ENCODE results near the gene RAB11FIP2.
A peak's percentile ranks its signal among the peaks of the same experiment; 100 is the strongest.

The RAB11FIP2 gene

GRCh38 chr10:118046395-118047156 lies at the start of gene RAB11FIP2:
RAB11FIP2 (minus strand) TSS chr10:118046941; CDS start chr10:118046163, 778 bp downstream.
- Histone ChIP-seq H3K79me2 (no peaks in the 10 kb centered on the region), H3K9ac (no peak within 1 kb of the TSS), H3K4me1 (peaks cover 6% of the 10 kb centered on the region), H3K4me2 (ENCODE audit: low read length) (peak within 1 kb of the TSS; percentile 90), H3K27ac (peak within 1 kb of the TSS; percentile 83), H2AFZ (peak within 1 kb of the TSS; percentile 91), H3K4me3 (ENCODE audit: low read depth, low read length) (peak within 1 kb of the TSS; percentile 87), H3K27me3 (ENCODE audit: control insufficient read depth, insufficient read depth, low read length) (no peaks in the 10 kb centered on the region), H3K9me3 (ENCODE audit: control insufficient read depth, low read length) (no peaks in the 10 kb centered on the region), H3K36me3 (ENCODE audit: control insufficient read depth, insufficient read depth, low read length) (no peaks in the 10 kb centered on the region)
- TF ChIP-seq CTCF (IDR thresholded peaks at IDR 0.05) = peak; percentile 43

- Histone ChIP-seq H3K4me1 (no peaks in the 10 kb centered on the region), H2AFZ (no peak overlapping the region), H3K9me3 (ENCODE audit: control insufficient read depth, low read length) (no peaks in the 10 kb centered on the region), H3K27me3 (ENCODE audit: control insufficient read depth, insufficient read depth, low read length) (no peaks in the 10 kb centered on the region), H3K4me2 (ENCODE audit: low read length) (no peak overlapping the region), H3K9ac (no peak overlapping the region), H3K36me3 (ENCODE audit: control insufficient read depth, insufficient read depth, low read length) (no peaks in the 10 kb centered on the region), H3K27ac (no peak overlapping the region), H3K79me2 (no peaks in the 10 kb centered on the region), H3K4me3 (ENCODE audit: low read depth, low read length) (no peak overlapping the region)
- TF ChIP-seq CTCF (IDR thresholded peaks at IDR 0.05) = no peak
These were observed 49.3 kb upstream of the RAB11FIP2 start for GRCh38 chr10:118096022-118096421.

GRCh38 chr10:118092209-118092608 lies 45.5 kb upstream of the RAB11FIP2 start:
- no peak overlapping the region for H3K9ac ChIP-seq
- H3K79me2 ChIP-seq = no peaks in the 10 kb centered on the region
- no peak overlapping the region for H3K27ac ChIP-seq
- no peak for TF ChIP-seq CTCF (IDR thresholded peaks at IDR 0.05)
- no peaks in the 10 kb centered on the region for H3K4me1 ChIP-seq
- no peak overlapping the region for H2AFZ ChIP-seq
- H3K4me2 ChIP-seq (ENCODE audit: low read length) = no peak overlapping the region
- no peaks in the 10 kb centered on the region for H3K27me3 ChIP-seq (ENCODE audit: control insufficient read depth, insufficient read depth, low read length)
- H3K9me3 ChIP-seq (ENCODE audit: control insufficient read depth, low read length) = no peaks in the 10 kb centered on the region
- no peak overlapping the region for H3K4me3 ChIP-seq (ENCODE audit: low read depth, low read length)
- H3K36me3 ChIP-seq (ENCODE audit: control insufficient read depth, insufficient read depth, low read length) = no peaks in the 10 kb centered on the region

- no peak for TF ChIP-seq CTCF (IDR thresholded peaks at IDR 0.05)
- H3K9ac ChIP-seq = no peak overlapping the region
- H2AFZ ChIP-seq = no peak overlapping the region
- no peaks in the 10 kb centered on the region for H3K79me2 ChIP-seq
- H3K4me1 ChIP-seq = no peaks in the 10 kb centered on the region
- no peak overlapping the region for H3K4me3 ChIP-seq (ENCODE audit: low read depth, low read length)
- H3K36me3 ChIP-seq (ENCODE audit: control insufficient read depth, insufficient read depth, low read length) = no peaks in the 10 kb centered on the region
- H3K27me3 ChIP-seq (ENCODE audit: control insufficient read depth, insufficient read depth, low read length) = no peaks in the 10 kb centered on the region
- no peaks in the 10 kb centered on the region for H3K9me3 ChIP-seq (ENCODE audit: control insufficient read depth, low read length)
- H3K4me2 ChIP-seq (ENCODE audit: low read length) = no peak overlapping the region
- no peak overlapping the region for H3K27ac ChIP-seq
These were observed 34.1 kb upstream of the RAB11FIP2 start for GRCh38 chr10:118080817-118081216.

GRCh38 chr10:118076705-118077104 lies 30.0 kb upstream of the RAB11FIP2 start:
- Histone ChIP-seq H3K9me3 (ENCODE audit: control insufficient read depth, low read length) (no peaks in the 10 kb centered on the region), H2AFZ (no peak overlapping the region), H3K27me3 (ENCODE audit: control insufficient read depth, insufficient read depth, low read length) (no peaks in the 10 kb centered on the region), H3K4me1 (no peaks in the 10 kb centered on the region), H3K27ac (no peak overlapping the region), H3K9ac (no peak overlapping the region), H3K36me3 (ENCODE audit: control insufficient read depth, insufficient read depth, low read length) (no peaks in the 10 kb centered on the region), H3K4me3 (ENCODE audit: low read depth, low read length) (no peak overlapping the region), H3K4me2 (ENCODE audit: low read length) (no peak overlapping the region), H3K79me2 (no peaks in the 10 kb centered on the region)
- no peak for TF ChIP-seq CTCF (IDR thresholded peaks at IDR 0.05)

All from parathyroid adenoma (tissue), 2 donors.